Right lobe of liver (tissue), 6 donors: ENCODE measurements around the gene TSKU. TPM values are rescaled to one million over a fixed set of nuclear protein-coding genes. Genes with fewer than 3 reads are reported as not detected.

ENCODE experiments used
- ATAC-seq, 4 donors: fragments of 200-7000 bp; cut with Tn5 transposase; one replicate each; pipeline ENCODE4 v1.9.1; 2020; ENCODE audit warnings: mild to moderate bottlenecking in 4 of 4, moderate library complexity in 4 of 4
- DNase-seq, 3 donors: peaks; one replicate each; pipeline ENCODE4 v3.0.0-alpha.2; 2020
- H3K27ac ChIP-seq, 3 donors: fragments of 200-600 bp; one replicate each; pipeline ENCODE4 v1.8.0; 2022
- H3K27me3 ChIP-seq, 2 donors: fragments of 200-600 bp; one replicate each; pipeline ENCODE4 v1.8.0; 2022
- H3K36me3 ChIP-seq, 4 donors: fragments of 200-600 bp; sonication (generic) in 1 of 4; one replicate each; pipeline versions ENCODE4 v1.5.1 to v1.8.0; 2017 to 2022; ENCODE audit warnings: control low read depth in 1 of 4
- H3K4me1 ChIP-seq, 4 donors: fragments of 200-600 bp; sonication (generic) in 1 of 4; one replicate each; pipeline versions ENCODE4 v1.5.1 to v1.8.0; 2017 to 2022; ENCODE audit warnings: control low read depth in 1 of 4
- H3K4me3 ChIP-seq, 3 donors: fragments of 200-600 bp; one replicate each; pipeline ENCODE4 v1.8.0; 2022
- H3K9me3 ChIP-seq, 4 donors: fragments of 200-600 bp; sonication (generic) in 1 of 4; one replicate each; pipeline versions ENCODE4 v1.5.1 to v1.8.0; 2017 to 2022; ENCODE audit warnings: control low read depth in 1 of 4
- POLR2A ChIP-seq: fragments of 450-650 bp; IDR thresholded peaks from one replicate; pipeline ENCODE4 v1.6.1; 2017; ENCODE audit warnings: antibody characterized with exemption, mild to moderate bottlenecking
- WGBS: methylation state at CpG from one replicate; pipeline ENCODE4 v1.1.6; 2018; ENCODE audit warnings: low coverage, low lambda C conversion rate; ENCODE audit not compliant: insufficient coverage; ENCODE audit errors: missing lambda C conversion rate; 5-methylcytosine and 5-hydroxymethylcytosine counted together
- intact Hi-C, 2 donors: fragments of 100-400 bp; cut with DNase I; formaldehyde crosslinking; loops; one replicate each; pipeline versions ENCODE4 v1.11.2 to v1.14.1; 2022
- total RNA-seq, 6 experiments: library from RNA; depleted of rRNA in 2 of 6; stranded (reverse); fragments of >200 nt in 2 of 6; fragmentation: NEBNext Ultra II Directional in 3 of 6; extraction: Animal tissue kit (Norgen Biotek cat#: 25700) in 3 of 6; gene quantifications; one replicate each; pipeline versions ENCODE4 v1.1.0 to v1.2.4, GENCODE V29; 2016 to 2023
- TF ChIP-seq, protein P1 (sequence below), 4 donors: fragments of 200-600 bp in 3 of 4; fragments of 450-650 bp in 1 of 4; IDR thresholded peaks; one replicate each; pipeline versions ENCODE4 v1.5.1 to v1.8.0; 2016 to 2022; ENCODE audit warnings: antibody characterized with exemption in 4 of 4, mild to moderate bottlenecking in 2 of 4
- donor health status: DM: no; HTN: yes; CAD: no.
- donor health status: DM: no; HTN: no; CAD: no.
- donor health status: DM: no; HTN: no; CAD: no.
- donor health status: DM: no; HTN: yes; CAD: no.
- donor health status: DM: no; HTN: yes; CAD: no.

TSKU gene
- total RNA-seq, 6 experiments from 2014 or later = 66.1 to 1,026 (median 278) TPM

DNA sequence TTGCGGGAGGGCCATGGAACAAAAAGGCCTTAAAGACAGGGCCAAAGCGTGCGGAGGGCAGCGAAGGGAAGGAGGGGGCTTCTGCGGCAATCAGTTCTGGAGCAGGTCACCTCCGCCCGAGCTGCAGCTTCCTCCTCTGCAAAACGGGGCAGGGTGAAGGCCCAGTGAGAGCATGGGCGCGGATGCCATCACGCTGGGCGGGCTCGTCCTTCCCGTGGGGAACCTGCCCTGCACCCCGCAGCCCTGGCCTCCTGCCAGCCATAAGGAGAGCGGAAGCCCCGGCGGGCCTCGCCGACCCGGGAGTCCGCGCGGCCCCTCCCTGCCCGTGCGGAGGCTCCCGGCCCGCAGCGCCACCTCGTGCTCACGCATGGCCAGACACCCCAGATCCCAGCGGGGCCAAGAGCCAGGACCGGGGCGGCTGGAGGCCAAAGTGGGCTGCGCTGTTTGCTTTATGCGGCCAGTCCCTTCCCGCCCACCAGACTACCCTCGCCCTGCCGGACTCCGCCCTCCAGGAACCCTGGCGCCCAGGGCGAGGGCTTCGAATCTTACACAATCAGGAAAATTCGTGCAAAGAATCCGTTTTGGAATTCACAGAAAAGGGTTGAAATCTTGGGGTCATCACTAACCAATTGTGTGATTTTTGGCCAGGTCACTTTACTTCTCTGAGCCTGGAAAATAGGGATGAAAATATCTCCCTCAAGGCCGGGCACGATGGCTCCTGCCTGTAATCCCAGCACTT is 16.1 kb downstream of the TSKU start:
- peak overlapping the region; percentile 17 to 21 (median 19) for H3K4me3 ChIP-seq
- 9% methylated on average over 19 of the region's 47 CpGs for WGBS
- H3K4me1 ChIP-seq = peaks cover 0 to 72% (median 33%) of the 10 kb centered on the region in 4 donors
- H3K27ac ChIP-seq = peak overlapping the region in 2 of 3 donors; percentile 64 to 100
- DNase-seq = peak; percentile 90 to 95 (median 93)
- H3K9me3 ChIP-seq = no peaks in the 10 kb centered on the region
- H3K27me3 ChIP-seq = no peaks in the 10 kb centered on the region
- peak; percentile 36 to 79 (median 75) for ATAC-seq
- intact Hi-C loops = loop anchor here (5.0 kb wide), 2 partner anchors 62 to 72 kb away; no protein-coding TSS in a partner anchor
- peaks cover 0 to 38% (median 17%) of the 10 kb centered on the region in 4 donors for H3K36me3 ChIP-seq
- TF ChIP-seq, protein P1, sequence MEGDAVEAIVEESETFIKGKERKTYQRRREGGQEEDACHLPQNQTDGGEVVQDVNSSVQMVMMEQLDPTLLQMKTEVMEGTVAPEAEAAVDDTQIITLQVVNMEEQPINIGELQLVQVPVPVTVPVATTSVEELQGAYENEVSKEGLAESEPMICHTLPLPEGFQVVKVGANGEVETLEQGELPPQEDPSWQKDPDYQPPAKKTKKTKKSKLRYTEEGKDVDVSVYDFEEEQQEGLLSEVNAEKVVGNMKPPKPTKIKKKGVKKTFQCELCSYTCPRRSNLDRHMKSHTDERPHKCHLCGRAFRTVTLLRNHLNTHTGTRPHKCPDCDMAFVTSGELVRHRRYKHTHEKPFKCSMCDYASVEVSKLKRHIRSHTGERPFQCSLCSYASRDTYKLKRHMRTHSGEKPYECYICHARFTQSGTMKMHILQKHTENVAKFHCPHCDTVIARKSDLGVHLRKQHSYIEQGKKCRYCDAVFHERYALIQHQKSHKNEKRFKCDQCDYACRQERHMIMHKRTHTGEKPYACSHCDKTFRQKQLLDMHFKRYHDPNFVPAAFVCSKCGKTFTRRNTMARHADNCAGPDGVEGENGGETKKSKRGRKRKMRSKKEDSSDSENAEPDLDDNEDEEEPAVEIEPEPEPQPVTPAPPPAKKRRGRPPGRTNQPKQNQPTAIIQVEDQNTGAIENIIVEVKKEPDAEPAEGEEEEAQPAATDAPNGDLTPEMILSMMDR (IDR thresholded peaks at IDR 0.05) = peak; percentile 91 to 96 (median 94)
- TF ChIP-seq POLR2A = no peak

DNA sequence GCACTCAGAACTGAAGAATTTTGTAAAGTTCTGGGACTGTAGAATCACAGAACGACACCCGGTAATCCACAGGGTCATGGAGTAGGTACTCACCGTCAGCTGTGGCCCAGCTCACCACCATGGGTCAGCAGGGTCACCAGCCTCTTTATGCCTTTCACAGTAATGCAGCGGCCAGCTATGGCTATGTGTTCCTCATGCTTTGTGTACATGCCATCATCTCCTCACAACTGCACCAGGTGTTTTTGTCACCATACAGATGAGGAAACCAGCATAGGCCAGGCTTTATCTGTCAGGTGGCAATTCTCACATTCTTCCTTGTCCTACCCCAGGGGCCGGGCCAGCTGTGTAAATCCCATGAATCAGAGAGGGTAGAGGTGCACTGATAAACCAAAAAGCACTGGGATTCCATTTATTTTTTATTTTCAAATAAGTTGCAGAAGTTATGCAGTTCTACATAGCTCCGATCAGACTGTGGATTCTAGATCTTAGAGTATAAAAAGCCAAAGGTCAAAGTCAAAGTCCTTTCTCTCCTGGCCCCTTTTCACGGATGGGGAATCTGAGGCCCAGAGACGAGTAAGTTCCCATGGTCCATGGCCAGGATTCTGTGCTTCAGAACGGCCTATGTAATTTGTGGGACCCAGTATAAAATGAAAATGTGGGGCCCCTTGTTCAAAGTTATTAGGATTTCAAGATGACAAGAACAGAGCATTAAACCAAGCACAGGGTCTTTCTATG is 17.5 kb downstream of the TSKU start:
- TF ChIP-seq, protein P1 (IDR thresholded peaks at IDR 0.05) = no peak
- no peak for TF ChIP-seq POLR2A
- Histone ChIP-seq H3K4me1 (peaks cover 0 to 61% (median 30%) of the 10 kb centered on the region in 4 donors), H3K27me3 (no peaks in the 10 kb centered on the region), H3K27ac (peak overlapping the region in 2 of 3 donors; percentile 64 to 100), H3K36me3 (peaks cover 0 to 24% (median 10%) of the 10 kb centered on the region in 4 donors), H3K9me3 (no peaks in the 10 kb centered on the region), H3K4me3 (no peak overlapping the region)
- peak in 2 of 4 donors; percentile 0 to 1 for ATAC-seq
- 36% methylated on average over 8 of the region's 9 CpGs for WGBS
- DNase-seq = peak in 1 of 3 donors; percentile 63
- intact Hi-C loops = loop anchor here in 1 of 2 donors (10.0 kb wide), 1 partner anchor 234 kb away; the partner anchor contains the start of gene B3GNT6

DNA sequence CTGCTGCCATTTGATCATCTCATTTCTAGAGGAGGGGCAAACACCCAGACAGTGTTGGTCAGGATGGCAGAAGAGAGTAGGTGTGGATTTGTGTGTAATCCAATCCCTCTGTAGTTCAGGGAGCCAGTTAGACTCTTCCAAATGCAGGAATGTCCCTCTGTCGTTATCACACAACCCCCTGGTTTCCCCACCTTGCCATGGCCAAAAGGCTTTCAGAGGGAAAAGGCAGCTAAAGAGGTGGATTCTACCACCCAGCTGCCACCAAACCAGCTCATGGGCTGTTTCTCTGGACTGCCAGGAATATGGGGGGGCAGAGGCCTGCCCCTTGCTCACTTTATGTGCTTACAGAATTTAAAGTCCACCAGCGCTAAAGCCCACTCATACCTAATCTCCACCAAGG is 18.1 kb downstream of the TSKU start:
- Histone ChIP-seq H3K27ac (peak overlapping the region in 2 of 3 donors; percentile 64 to 100), H3K9me3 (no peaks in the 10 kb centered on the region), H3K4me3 (no peak overlapping the region), H3K36me3 (peaks cover 0 to 18% (median 7%) of the 10 kb centered on the region in 4 donors), H3K4me1 (peaks cover 0 to 57% (median 28%) of the 10 kb centered on the region in 4 donors), H3K27me3 (no peaks in the 10 kb centered on the region)
- 48% methylated on average over 2 of the region's 2 CpGs for WGBS
- TF ChIP-seq, protein P1 (IDR thresholded peaks at IDR 0.05) = no peak
- TF ChIP-seq POLR2A = no peak
- DNase-seq (peak in 1 of 3 donors; percentile 63), ATAC-seq (peak in 3 of 4 donors; percentile 0 to 1 (median 0))
- intact Hi-C loops = loop anchor here in 1 of 2 donors (10.0 kb wide), 1 partner anchor 234 kb away; the partner anchor contains the start of gene B3GNT6

DNA sequence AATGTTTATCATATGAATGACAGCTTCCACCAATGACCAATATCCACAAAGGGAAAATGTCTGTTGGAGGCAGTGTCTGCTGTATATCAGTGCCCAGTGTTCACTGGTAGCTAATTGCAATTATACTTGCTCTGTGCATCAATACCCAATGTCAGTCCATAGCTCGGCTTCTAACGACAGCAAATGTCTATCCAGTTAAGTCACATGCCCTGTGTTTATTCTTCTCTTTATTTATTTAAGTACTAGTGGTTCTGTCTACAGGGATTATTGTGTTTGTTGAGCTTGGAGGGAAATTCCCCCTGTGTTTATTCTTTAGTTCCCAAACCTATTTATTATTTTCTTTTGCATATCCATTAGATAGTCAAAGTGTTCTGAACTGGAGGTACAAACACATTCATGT is 18.6 kb downstream of the TSKU start:
- Histone ChIP-seq H3K9me3 (no peaks in the 10 kb centered on the region), H3K27me3 (no peaks in the 10 kb centered on the region), H3K4me1 (peaks cover 0 to 52% (median 26%) of the 10 kb centered on the region in 4 donors), H3K27ac (peak overlapping the region in 2 of 3 donors; percentile 82 to 100), H3K4me3 (no peak overlapping the region), H3K36me3 (peaks cover 0 to 13% (median 5%) of the 10 kb centered on the region in 4 donors)
- DNase-seq (peak in 1 of 3 donors; percentile 36), ATAC-seq (peak; percentile 0 to 46 (median 40))
- TF ChIP-seq POLR2A = no peak
- TF ChIP-seq, protein P1 (IDR thresholded peaks at IDR 0.05) = no peak
- WGBS = 29% methylated on average over 2 of the region's 2 CpGs
- intact Hi-C loops = loop anchor here in 1 of 2 donors (10.0 kb wide), 1 partner anchor 233 kb away; the partner anchor contains the start of gene B3GNT6
